Endometrial microvascular endothelial cells (primary cell): ENCODE measurements around the gene MMP24. TPM values are rescaled to one million over a fixed set of nuclear protein-coding genes. Genes with fewer than 3 reads are reported as not detected.
"Not testable (repeated sequence)": the region's sequence is repeated elsewhere in the genome, so short reads cannot be mapped to it uniquely, and the experiment has no call there.

ENCODE experiments used
- in situ Hi-C: cut with HindIII; loops from 2 replicates; pipeline ENCODE4 v1.10.0; 2017; ENCODE audit warnings: low sequenced_read_pairs, low pct_unique_long_range_greater_than_20kb; ENCODE audit errors: inconsistent ontology term
- total RNA-seq: library from RNA; depleted of rRNA; stranded (reverse); fragments of >200 nt; gene quantifications from one replicate; pipeline ENCODE4 v1.2.3, GENCODE V29; 2015; ENCODE audit errors: inconsistent ontology term

MMP24 gene
- total RNA-seq, 1 donor from 2014 or later = 0.09 TPM

DNA sequence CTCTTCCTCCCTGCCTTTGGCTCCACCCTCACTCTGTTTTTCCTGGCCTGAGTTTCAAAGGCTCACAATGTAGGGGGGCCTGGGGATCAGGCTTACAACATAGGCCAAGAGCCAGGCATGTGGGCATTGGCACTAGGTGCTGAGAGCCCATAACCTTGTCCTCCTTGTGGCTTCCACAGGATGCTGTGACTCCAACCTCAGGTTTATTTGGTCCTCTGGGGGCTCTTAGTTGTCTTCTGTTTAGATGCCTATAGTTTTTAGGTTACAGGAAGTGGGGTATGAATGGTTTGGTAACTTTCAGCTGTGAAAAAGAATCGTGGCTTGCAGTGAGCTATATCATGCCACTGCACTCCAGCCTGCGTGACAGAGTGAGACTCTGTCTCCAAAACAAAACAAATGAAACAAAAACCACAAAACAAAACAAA is 25.6 kb downstream of the MMP24 start:
- in situ Hi-C loops = no loop called here

DNA sequence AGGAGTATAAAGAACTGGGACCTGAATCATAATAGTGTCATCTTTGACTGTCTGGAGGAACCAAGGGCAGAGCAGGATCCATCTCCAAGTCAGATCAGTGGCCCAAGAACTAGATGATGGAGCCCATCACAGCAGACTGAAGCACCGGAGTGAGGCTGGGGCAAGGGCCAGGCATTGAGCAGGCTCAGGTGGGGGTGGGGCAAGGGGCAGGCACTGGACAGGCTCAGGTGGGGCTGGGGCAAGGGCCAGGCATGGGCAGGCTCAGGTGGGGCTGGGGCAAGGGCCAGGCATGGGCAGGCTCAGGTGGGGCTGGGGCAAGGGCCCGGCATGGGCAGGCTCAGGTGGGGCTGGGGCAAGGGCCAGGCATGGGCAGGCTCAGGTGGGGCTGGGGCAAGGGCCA is 26.1 kb downstream of the MMP24 start:
- in situ Hi-C loops = not testable (repeated sequence)

DNA sequence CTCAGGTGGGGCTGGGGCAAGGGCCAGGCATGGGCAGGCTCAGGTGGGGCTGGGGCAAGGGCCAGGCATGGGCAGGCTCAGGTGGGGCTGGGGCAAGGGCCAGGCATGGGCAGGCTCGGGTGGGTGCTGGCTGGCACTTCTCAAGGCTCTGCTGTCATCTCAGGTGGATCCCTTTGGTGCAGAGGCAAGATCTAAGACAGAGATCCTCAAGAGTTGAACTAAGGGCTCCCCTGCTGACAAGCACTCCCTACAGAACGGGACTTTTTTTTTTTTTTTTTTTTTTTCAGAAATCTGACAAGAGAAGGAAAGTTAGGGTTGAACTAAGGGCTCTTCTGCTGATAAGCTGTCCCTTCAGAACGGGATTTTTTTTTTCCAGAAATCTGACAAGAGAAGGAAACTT is 26.5 kb downstream of the MMP24 start:
- in situ Hi-C loops = no loop called here

DNA sequence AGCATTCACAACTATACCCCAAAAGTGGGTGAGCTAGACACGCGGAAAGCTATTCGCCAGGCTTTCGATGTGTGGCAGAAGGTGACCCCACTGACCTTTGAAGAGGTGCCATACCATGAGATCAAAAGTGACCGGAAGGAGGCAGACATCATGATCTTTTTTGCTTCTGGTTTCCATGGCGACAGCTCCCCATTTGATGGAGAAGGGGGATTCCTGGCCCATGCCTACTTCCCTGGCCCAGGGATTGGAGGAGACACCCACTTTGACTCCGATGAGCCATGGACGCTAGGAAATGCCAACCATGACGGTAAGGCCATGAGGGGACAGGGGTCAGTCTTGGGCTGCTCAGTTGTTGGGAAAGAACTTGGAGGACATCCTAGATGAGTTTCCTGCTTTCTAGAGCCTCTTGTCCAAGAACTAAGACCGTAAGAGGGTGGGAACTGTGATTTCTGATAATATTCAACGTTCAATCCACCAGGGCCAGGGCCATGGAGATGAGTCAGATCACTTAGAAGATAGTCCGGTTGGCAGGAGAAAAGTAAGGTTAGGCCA is 28.0 kb downstream of the MMP24 start:
- in situ Hi-C loops = no loop called here

DNA sequence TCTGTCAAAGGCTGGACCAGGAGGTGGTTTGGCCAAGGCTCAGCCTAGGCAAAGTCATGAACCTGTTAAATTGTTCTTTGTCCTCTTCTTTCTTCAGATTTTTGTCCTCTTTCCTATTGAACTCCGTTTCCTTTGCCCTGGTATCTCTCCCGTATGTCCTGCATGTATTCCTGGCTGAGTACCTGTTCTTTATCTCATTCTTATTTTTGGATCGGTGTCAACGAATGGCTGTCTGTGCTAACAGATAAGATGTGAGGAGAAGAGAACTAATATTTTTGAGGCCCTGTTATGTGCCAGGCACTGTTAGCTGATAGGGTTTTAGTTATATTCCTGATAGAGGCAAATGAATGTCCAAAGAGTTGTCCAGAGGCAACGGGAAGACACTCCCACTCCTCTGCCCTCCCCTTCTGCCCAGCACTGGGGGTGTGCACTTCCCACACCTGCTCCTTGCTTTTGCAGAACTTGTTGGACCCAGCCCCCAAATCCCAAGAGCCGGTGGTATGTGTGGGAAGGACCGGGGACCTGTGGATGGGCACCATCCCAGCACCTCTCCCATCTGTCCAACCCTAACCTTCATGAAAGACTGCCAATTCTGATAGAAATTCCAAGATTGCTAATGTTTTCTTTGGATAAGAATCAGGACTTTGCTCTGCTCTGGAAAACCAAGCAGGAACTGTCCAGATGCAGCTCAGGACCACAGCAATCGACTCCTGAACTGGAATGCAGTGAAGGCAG is 30.9 kb downstream of the MMP24 start:
- in situ Hi-C loops = no loop called here

DNA sequence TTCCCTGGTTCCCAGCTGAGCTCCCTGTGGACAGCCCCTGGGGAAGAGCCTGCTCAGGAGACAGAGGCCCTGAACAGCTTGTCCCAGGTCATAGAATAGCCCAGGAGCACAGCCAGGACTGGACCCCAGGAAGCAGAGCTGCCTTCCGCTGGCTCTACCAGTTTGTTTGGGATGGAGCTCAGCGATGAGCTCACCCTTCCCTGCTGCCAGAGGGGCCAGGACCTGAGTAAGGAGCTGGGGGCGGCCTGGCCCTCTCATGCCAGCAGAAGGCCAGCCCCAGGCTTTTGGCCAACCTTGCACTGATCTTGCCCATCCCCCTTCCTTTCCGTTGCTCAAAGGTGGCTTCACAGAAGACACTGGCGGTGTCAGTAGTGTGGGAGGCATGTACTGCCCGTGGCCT is 33.9 kb downstream of the MMP24 start:
- in situ Hi-C loops = no loop called here

DNA sequence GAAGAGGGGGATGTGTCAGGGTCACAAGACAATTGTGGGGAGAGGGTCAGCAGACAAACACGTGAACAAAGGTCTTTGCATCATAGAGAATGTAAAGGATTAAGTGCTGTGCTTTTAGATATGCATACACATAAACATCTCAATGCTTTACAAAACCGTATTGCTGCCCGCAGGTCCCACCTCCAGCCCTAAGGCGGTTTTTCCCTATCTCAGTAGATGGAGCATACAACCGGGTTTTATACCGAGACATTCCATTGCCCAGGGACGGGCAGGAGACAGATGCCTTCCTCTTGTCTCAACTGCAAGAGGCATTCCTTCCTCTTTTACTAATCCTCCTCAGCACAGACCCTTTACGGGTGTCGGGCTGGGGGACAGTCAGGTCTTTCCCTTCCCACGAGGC is 35.8 kb downstream of the MMP24 start:
- in situ Hi-C loops = not testable (repeated sequence)

DNA sequence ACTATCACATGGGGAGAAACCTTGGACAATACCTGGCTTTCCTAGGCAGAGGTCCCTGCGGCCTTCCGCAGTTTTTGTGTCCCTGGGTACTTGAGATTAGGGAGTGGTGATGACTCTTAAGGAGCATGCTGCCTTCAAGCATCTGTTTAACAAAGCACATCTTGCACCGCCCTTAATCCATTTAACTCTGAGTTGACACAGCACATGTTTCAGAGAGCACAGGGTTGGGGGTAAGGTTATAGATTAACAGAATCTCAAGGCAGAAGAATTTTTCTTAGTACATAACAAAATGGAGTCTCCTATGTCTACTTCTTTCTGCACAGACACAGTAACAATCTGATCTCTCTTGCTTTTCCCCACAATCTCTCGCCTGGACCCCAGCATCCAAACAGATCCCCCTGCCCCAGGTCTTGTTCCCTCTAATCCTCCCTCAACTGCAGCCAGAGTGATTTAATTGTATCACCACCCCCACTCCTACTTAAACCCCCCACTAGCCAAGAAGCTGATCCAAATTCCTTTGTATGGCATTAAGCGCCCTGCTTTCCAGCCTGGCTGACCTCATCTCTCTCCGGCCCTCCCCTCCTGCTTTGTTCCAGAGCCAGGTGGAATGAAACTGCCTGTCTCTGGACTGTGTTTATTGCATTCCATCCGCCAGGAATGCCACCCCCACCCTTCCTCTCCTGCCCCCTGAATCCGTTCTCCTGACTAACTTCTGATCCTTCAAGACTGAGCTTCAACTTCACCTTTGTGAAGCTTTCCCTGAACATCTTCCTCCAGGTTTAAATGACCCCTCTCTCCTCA is 36.4 kb downstream of the MMP24 start:
- in situ Hi-C loops = not testable (repeated sequence)

DNA sequence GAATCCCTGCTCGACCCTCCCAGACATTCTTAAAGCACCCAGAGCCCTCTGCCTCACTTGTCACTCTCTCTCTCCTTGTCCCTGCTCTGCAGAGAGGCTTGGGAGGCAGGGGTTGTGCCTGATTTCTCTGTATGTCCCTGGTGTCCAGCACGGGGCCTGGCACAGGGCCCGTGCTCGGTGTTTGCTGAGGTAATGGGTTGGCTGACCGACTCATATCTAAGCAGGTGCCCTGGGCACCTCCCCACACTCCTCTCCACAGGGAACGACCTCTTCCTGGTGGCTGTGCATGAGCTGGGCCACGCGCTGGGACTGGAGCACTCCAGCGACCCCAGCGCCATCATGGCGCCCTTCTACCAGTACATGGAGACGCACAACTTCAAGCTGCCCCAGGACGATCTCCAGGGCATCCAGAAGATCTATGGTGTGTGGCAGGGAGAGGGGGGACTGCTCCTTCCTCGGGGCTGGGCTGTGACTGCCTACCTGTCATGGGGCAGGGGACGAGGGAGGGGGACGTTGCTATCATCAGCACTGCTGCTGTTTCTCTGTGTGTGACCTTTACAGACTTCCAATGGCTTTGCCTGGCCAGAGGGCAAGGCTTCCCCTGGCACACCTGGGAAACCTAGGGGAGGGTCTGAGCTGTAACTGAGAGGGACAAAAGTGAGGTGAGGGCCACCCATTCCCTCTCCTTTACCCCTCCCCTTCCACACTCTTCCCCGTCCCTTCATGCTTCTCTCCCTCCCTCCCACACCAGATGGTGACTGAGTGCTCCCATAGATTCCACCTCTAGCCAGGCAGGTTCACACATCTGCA is 37.2 kb downstream of the MMP24 start:
- in situ Hi-C loops = no loop called here

DNA sequence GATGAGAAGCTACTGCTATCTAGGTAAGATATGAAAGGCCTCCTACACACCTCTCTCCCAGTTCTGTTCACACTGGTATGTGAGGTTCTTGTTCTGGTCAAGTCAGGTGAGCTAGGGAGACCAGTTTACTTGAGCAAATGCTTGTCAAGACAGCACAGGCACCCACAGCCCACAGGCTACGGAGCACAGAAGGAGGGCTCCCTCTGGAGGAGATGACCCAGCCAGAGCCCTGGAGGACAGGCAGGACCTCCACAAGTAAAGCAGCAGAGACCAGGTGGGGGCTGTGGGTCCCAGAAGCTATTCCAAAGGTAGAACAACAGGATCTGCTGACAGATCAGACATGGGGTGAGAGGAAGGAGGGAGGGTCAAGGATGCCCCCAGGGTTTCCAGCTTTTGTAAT is 38.3 kb downstream of the MMP24 start:
- in situ Hi-C loops = no loop called here

DNA sequence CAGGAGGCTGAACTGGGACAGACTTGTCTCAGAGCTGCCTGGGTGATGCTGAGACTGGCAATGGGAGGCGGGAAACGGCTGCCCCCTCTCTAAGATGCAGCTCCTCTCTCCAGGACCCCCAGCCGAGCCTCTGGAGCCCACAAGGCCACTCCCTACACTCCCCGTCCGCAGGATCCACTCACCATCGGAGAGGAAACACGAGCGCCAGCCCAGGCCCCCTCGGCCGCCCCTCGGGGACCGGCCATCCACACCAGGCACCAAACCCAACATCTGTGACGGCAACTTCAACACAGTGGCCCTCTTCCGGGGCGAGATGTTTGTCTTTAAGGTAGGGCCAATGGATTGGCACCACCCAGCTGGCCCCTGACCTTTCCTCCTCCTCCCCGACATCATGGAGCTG is 40.6 kb downstream of the MMP24 start:
- in situ Hi-C loops = no loop called here

DNA sequence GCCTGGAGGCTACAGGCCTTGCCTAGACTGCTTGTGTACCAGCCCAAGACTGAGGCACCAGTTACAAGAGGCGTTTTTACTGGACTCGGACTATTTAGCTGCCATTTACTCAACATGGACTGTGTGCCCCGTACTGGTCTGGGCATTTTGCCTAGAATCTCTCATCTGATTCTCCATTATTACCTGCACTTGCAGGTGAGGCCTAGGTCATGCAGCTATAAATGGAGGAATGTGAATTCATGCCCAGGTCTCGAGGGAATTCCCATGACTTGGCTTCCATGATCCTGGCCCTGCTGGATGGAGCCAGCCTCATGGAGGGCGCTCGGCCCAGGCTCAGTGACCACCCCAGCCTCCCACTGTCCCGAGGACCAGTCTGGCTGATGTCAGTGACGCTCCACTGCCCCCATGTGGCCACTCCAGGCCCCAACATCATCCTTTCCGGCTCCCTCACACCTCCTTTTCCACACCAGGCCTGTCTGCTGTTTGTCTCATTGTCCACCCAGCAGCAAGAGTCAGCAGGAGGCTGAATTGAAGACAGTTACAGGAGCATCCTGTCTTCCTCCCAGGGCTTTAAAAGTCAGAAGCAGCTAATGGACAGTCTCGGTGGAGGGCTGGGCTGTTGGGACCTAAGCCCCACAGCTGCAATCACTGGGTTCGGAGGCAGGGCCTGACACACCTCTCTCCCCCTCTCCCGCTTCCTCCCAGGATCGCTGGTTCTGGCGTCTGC is 42.7 kb downstream of the MMP24 start:
- in situ Hi-C loops = no loop called here

DNA sequence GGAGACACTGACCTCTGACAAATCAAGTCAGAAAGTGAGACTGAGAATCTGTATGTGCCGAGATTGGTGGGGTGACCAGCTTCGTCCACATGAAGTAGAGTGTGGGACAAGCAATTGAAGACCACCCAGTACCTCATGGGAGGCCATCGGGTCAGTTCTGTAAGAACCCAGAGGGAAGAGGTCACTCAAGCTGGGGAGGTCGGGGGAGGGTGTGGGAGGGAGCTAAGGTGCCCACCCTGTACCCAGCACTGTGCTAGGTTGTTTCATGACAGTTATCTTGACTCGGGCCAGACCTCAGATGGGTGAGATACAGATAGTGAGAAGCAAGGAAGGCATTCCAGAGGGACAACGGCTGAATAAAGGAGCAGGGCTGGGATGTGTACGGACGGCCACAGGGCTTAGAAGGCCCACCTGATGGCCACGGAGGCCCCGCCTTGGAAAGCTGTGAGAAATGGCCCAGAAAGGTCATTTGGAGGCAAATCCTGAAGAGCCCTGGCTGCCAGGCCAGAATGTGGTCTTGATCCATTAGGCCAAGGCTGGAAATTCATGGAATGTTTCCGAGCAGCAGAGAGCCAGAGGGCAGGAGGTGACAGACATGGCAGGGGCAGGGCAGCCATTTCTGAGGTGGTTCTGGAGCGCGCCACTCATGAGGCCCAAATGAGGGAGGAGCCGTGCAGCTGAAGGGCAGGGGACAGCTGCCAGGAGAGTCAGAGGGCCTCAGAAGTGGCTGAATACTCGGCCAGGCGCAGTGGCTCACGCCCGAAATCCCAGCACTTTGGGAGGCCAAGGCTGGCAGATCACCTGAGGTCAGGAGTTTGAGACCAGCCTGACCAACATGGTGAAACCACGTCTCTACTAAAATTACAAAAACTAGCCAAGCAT is 43.8 kb downstream of the MMP24 start:
- in situ Hi-C loops = no loop called here

DNA sequence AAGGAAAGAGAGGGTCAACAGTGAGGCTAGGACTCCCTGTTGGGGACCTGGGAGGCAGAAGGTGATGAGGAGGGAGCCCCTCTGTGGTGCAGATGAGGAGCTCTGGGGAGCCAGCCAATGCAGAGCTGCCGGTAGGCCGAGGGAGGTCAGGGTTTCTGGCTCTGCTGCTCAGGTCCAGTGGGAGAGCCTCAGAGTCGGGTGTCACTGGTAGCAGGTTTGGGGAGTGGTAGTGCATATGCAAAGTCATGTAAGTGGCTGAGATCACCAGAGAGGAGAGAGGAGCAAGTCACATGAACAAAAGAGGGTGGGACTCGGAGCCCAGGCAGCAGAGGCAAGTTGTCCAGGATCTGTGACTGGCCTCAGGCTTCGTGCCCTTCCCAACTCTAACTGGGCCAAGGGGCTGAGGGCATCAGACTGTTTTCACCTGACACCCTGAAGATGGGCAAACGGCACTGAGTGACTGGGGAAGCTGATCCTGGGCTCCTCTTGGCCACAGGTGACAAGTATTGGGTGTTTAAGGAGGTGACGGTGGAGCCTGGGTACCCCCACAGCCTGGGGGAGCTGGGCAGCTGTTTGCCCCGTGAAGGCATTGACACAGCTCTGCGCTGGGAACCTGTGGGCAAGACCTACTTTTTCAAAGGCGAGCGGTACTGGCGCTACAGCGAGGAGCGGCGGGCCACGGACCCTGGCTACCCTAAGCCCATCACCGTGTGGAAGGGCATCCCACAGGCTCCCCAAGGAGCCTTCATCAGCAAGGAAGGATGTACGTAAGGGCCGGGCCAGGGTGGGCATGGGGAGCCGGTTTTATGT is 44.8 kb downstream of the MMP24 start:
- in situ Hi-C loops = no loop called here

DNA sequence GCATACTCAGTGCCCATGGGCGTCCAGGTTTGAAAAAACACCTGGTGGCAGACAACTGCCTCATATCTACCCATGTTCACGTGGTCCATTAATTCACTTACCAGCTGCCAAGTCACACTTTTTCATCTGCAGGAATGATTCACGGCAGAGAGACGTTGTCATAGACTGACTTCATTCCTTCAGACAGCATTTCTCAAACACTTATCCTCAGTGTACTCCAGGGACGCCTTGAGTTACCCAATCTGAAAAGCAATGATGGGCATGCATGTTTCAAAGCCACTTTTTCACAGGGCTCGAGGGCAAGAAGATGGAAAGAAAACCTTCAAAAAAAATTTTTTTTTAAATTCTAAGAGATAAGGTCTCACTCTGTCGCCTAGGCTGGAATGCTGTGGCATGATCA is 45.4 kb downstream of the MMP24 start:
- in situ Hi-C loops = no loop called here

DNA sequence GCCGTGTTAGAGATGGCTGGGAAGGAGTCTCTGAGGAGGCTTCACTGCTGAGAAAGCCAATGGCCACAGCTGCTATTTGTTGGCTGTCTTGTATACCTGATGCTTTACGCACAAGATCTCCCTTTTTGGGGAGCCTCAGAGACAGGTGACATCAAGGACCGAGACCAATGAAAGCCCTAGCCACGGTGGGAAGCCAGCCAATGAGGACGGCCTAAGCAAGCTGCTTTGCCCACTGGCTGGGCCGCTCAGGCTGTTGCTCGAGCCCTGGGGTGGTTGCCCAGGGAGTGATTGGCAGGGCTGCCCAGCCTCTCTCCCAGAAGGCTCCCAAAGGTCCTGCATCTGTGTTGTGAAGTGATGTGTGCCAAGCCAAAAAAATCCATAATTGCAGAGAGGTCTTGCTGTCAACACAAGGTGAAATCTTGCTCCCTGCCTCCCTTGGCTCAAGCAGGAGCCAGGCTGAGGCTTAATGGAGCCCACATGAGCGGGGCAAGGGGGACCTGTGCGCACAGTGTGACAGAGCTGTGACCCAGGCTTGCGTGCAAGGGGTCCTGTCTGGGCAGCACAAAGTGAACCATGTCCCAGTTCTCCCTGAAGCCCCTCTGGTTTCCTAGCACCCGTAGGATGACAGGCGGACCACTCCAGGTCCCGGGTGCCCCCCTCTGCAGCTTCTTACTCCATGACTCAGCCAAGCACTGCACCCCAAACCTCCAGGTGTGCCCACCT is 47.1 kb downstream of the MMP24 start:
- in situ Hi-C loops = no loop called here
